Transverse colon (tissue), 4 donors: Measurements from ENCODE around the gene SPATA31D4.

Source experiments
- CTCF ChIP-seq, 5 experiments: fragments of 200-600 bp in 3 of 5; fragments of 450-650 bp in 2 of 5; sonication (generic) in 3 of 5; IDR thresholded peaks; 1 replicate in 2 of 5; 2 replicates in 3 of 5; pipeline ENCODE4 v1.5.1; 2016 to 2017; ENCODE audit warnings: antibody characterized with exemption in 5 of 5, inconsistent platforms in 3 of 5, mild to moderate bottlenecking in 2 of 5, moderate library complexity in 1 of 5
- EP300 ChIP-seq: sonication (generic); formaldehyde crosslinking; IDR thresholded peaks from one replicate; pipeline ENCODE4 v1.6.1; 2017; ENCODE audit warnings: antibody characterized with exemption, low read depth
- POLR2A ChIP-seq: fragments of 450-650 bp; IDR thresholded peaks from one replicate; pipeline ENCODE4 v1.6.1; 2016; ENCODE audit warnings: antibody characterized with exemption, mild to moderate bottlenecking, moderate library complexity
- POLR2AphosphoS5 ChIP-seq, 3 donors: sonication (generic); formaldehyde crosslinking; IDR thresholded peaks; one replicate each; pipeline ENCODE4 v1.6.1; 2016; ENCODE audit warnings: antibody characterized with exemption in 3 of 3

- TF ChIP-seq CTCF (IDR thresholded peaks at IDR 0.05) (no peak), POLR2AphosphoS5 (IDR thresholded peaks at IDR 0.05) (no peak), POLR2A (no peak), EP300 (no peak)
Observed at GRCh38 chr9:81964218-81965171, 36.3 kb downstream of the SPATA31D4 start.
